ENCODE data around the gene FAXDC2. TPM values are rescaled to one million over a fixed set of nuclear protein-coding genes. Genes with fewer than 3 reads are reported as not detected.

FAXDC2 gene
- total and polyA plus RNA-seq, 2 of the 13 experiments (the other 11 are each of a cell fraction or from before 2014, with no cell fraction given), result 4.7 to 58.8 TPM

DNA sequence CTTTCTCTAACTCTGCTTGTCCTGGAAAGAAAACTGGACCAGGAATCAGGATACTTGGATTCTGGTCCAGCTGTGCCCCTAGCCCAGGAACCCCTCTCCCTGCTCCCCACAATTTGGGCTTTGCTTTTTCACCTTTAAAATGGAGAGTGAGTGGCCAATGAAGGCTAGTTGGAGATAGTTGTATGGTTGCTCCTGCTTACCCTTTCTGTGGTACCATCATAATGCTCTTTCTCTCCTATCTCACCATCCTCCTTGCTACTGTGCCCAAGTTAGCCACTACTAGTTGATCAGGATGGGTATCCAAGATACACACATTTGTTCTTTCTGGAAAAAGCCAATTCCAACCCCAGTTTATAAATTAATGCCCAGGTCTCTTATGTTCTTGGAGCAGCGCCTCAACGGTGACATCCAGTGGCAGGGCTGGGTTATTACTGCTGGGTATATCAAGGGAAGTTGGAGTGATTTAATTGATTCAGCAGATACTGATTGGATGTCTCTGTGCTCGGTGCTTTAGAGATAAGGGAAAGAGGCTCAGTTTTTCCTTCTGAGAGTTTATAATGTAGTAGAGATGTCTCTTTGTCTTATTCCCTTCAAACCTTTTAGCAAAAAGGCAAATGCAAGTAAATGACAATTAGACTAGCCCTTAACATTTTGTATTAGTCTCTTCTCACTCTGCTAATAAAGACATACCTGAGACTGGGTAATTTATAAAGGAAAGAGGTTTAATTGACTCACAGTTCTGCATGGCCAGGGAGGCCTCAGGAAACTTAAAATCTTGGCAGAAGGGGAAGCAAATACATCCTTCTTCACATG lies 38.5 kb downstream of the FAXDC2 start (continued):
- TF ChIP-seq HDAC2 (CRISPR knock-in tag; IDR thresholded peaks at IDR 0.05) (no peak), ZNF343 (CRISPR knock-in tag; IDR thresholded peaks at IDR 0.05) (no peak), KDM1A (CRISPR knock-in tag; IDR thresholded peaks at IDR 0.05) (no peak), SIX1 (CRISPR knock-in tag; IDR thresholded peaks at IDR 0.05; ENCODE audit: borderline replicate concordance) (no peak), NFATC3 (CRISPR knock-in tag; IDR thresholded peaks at IDR 0.05) (no peak), NFE2 (CRISPR knock-in tag; IDR thresholded peaks at IDR 0.05) (no peak), SMC3 (IDR thresholded peaks at IDR 0.05; ENCODE audit: low read length) (peak; percentile 83), ZNF205 (CRISPR knock-in tag; IDR thresholded peaks at IDR 0.05) (no peak), HMG20A (CRISPR knock-in tag; IDR thresholded peaks at IDR 0.05; ENCODE audit: borderline replicate concordance) (no peak), GATA4 (IDR thresholded peaks at IDR 0.05; ENCODE audit: borderline replicate concordance, low read depth) (no peak), KDM5B (CRISPR knock-in tag; IDR thresholded peaks at IDR 0.05; ENCODE audit: borderline replicate concordance) (no peak), RFXAP (CRISPR knock-in tag; IDR thresholded peaks at IDR 0.05; ENCODE audit: borderline replicate concordance) (no peak), HNRNPK (IDR thresholded peaks at IDR 0.05; ENCODE audit: low read depth, low read length, poor library complexity, severe bottlenecking) (no peak), NFYB (CRISPR knock-in tag; IDR thresholded peaks at IDR 0.05) (no peak), ZNF274 (CRISPR knock-in tag; IDR thresholded peaks at IDR 0.05) (no peak)
- TF ChIP-seq, protein P1, sequence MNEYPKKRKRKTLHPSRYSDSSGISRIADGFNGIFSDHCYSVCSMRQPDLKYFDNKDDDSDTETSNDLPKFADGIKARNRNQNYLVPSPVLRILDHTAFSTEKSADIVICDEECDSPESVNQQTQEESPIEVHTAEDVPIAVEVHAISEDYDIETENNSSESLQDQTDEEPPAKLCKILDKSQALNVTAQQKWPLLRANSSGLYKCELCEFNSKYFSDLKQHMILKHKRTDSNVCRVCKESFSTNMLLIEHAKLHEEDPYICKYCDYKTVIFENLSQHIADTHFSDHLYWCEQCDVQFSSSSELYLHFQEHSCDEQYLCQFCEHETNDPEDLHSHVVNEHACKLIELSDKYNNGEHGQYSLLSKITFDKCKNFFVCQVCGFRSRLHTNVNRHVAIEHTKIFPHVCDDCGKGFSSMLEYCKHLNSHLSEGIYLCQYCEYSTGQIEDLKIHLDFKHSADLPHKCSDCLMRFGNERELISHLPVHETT (CRISPR knock-in tag; conservative IDR thresholded peaks at IDR 0.05), result 0 out of 2 replicates have a peak, but pooled peaks have one; percentile 21
- TF ChIP-seq, protein P2, sequence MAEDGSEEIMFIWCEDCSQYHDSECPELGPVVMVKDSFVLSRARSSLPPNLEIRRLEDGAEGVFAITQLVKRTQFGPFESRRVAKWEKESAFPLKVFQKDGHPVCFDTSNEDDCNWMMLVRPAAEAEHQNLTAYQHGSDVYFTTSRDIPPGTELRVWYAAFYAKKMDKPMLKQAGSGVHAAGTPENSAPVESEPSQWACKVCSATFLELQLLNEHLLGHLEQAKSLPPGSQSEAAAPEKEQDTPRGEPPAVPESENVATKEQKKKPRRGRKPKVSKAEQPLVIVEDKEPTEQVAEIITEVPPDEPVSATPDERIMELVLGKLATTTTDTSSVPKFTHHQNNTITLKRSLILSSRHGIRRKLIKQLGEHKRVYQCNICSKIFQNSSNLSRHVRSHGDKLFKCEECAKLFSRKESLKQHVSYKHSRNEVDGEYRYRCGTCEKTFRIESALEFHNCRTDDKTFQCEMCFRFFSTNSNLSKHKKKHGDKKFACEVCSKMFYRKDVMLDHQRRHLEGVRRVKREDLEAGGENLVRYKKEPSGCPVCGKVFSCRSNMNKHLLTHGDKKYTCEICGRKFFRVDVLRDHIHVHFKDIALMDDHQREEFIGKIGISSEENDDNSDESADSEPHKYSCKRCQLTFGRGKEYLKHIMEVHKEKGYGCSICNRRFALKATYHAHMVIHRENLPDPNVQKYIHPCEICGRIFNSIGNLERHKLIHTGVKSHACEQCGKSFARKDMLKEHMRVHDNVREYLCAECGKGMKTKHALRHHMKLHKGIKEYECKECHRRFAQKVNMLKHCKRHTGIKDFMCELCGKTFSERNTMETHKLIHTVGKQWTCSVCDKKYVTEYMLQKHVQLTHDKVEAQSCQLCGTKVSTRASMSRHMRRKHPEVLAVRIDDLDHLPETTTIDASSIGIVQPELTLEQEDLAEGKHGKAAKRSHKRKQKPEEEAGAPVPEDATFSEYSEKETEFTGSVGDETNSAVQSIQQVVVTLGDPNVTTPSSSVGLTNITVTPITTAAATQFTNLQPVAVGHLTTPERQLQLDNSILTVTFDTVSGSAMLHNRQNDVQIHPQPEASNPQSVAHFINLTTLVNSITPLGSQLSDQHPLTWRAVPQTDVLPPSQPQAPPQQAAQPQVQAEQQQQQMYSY (CRISPR knock-in tag; IDR thresholded peaks at IDR 0.05), result no peak
- TF ChIP-seq, protein P3, sequence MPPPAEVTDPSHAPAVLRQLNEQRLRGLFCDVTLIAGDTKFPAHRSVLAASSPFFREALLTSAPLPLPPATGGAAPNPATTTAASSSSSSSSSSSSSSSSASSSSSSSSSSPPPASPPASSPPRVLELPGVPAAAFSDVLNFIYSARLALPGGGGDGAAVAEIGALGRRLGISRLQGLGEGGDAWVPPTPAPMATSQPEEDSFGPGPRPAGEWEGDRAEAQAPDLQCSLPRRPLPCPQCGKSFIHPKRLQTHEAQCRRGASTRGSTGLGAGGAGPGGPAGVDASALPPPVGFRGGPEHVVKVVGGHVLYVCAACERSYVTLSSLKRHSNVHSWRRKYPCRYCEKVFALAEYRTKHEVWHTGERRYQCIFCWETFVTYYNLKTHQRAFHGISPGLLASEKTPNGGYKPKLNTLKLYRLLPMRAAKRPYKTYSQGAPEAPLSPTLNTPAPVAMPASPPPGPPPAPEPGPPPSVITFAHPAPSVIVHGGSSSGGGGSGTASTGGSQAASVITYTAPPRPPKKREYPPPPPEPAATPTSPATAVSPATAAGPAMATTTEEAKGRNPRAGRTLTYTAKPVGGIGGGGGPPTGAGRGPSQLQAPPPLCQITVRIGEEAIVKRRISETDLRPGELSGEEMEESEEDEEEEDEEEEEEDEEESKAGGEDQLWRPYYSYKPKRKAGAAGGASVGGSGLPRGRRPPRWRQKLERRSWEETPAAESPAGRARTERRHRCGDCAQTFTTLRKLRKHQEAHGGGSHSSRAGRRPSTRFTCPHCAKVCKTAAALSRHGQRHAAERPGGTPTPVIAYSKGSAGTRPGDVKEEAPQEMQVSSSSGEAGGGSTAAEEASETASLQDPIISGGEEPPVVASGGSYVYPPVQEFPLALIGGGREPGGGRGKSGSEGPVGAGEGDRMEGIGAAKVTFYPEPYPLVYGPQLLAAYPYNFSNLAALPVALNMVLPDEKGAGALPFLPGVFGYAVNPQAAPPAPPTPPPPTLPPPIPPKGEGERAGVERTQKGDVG (CRISPR knock-in tag; IDR thresholded peaks at IDR 0.05; ENCODE audit: borderline replicate concordance), result no peak
- TF ChIP-seq, protein P4, sequence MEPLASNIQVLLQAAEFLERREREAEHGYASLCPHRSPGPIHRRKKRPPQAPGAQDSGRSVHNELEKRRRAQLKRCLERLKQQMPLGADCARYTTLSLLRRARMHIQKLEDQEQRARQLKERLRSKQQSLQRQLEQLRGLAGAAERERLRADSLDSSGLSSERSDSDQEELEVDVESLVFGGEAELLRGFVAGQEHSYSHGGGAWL (CRISPR knock-in tag; IDR thresholded peaks at IDR 0.05), result no peak
- TF ChIP-seq, protein P5, sequence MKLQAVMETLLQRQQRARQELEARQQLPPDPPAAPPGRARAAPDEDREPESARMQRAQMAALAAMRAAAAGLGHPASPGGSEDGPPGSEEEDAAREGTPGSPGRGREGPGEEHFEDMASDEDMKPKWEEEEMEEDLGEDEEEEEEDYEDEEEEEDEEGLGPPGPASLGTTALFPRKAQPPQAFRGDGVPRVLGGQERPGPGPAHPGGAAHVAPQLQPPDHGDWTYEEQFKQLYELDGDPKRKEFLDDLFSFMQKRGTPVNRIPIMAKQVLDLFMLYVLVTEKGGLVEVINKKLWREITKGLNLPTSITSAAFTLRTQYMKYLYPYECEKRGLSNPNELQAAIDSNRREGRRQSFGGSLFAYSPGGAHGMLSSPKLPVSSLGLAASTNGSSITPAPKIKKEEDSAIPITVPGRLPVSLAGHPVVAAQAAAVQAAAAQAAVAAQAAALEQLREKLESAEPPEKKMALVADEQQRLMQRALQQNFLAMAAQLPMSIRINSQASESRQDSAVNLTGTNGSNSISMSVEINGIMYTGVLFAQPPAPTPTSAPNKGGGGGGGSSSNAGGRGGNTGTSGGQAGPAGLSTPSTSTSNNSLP (IDR thresholded peaks at IDR 0.05; ENCODE audit: low read depth, low read length), result peak; percentile 51; the same call in 1 of the 2 replicates

Data from HepG2 (cell line).